Liver (tissue), 9 donors: Measurements from ENCODE around the gene TEX48. TPM values are rescaled to one million over a fixed set of nuclear protein-coding genes. Genes with fewer than 3 reads are reported as not detected.

ENCODE experiments used
- DNase-seq: peaks from one replicate; pipeline ENCODE4 v3.0.0-alpha.2; 2017; ENCODE audit warnings: low spot score
- H3K27ac ChIP-seq, 2 donors: one replicate each; pipeline ENCODE4 v1.7.0; 2013; ENCODE audit warnings: inconsistent platforms in 2 of 2, low read length in 2 of 2, control low read depth in 1 of 2, low read depth in 1 of 2, mild to moderate bottlenecking in 1 of 2
- H3K27me3 ChIP-seq, 4 donors: one replicate each; pipeline versions ENCODE4 v1.6.1 to v1.7.0; 2013; ENCODE audit warnings: low read length in 3 of 4, inconsistent platforms in 1 of 4, mild to moderate bottlenecking in 1 of 4, moderate library complexity in 1 of 4; ENCODE audit not compliant: control insufficient read depth in 4 of 4, insufficient read depth in 4 of 4
- H3K36me3 ChIP-seq, 4 donors: one replicate each; pipeline versions ENCODE4 v1.6.1 to v1.7.0; 2013; ENCODE audit warnings: low read length in 3 of 4, mild to moderate bottlenecking in 3 of 4, low read depth in 1 of 4, moderate library complexity in 1 of 4; ENCODE audit not compliant: control insufficient read depth in 4 of 4, insufficient read depth in 3 of 4
- H3K4me1 ChIP-seq, 4 donors: one replicate each; pipeline versions ENCODE4 v1.6.1 to v1.7.0; 2013; ENCODE audit warnings: low read length in 3 of 4, mild to moderate bottlenecking in 3 of 4, moderate library complexity in 1 of 4; ENCODE audit not compliant: control insufficient read depth in 4 of 4, insufficient read depth in 4 of 4
- H3K4me3 ChIP-seq, 3 donors: one replicate each; pipeline versions ENCODE4 v1.6.1 to v1.7.0; 2013; ENCODE audit warnings: low read length in 3 of 3, control low read depth in 1 of 3, low read depth in 1 of 3, mild to moderate bottlenecking in 1 of 3
- H3K9ac ChIP-seq, 2 donors: one replicate each; pipeline ENCODE4 v1.7.0; 2013; ENCODE audit warnings: low read length in 2 of 2, mild to moderate bottlenecking in 2 of 2, moderate library complexity in 2 of 2, control low read depth in 1 of 2, low read depth in 1 of 2
- H3K9me3 ChIP-seq, 4 donors: one replicate each; pipeline versions ENCODE4 v1.6.1 to v1.7.0; 2013; ENCODE audit warnings: low read length in 3 of 4; ENCODE audit not compliant: control insufficient read depth in 4 of 4
- ATF3 ChIP-seq: IDR thresholded peaks from 2 replicates; pipeline ENCODE4 v1.6.1; 2016; ENCODE audit warnings: antibody characterized with exemption
- CTCF ChIP-seq: fragments of 150-350 bp; IDR thresholded peaks from 2 replicates; pipeline ENCODE4 v1.5.1; 2017; ENCODE audit warnings: improper control_type of control experiment, low read depth, low read length; ENCODE audit not compliant: missing input control
- EGR1 ChIP-seq, 2 donors: IDR thresholded peaks; 2 replicates each; pipeline ENCODE4 v1.6.1; 2016 to 2018; ENCODE audit warnings: antibody characterized with exemption in 2 of 2, low read depth in 2 of 2
- FOXA1 ChIP-seq: IDR thresholded peaks from 2 replicates; pipeline ENCODE4 v1.6.1; 2016; ENCODE audit warnings: antibody characterized with exemption
- FOXA2 ChIP-seq: IDR thresholded peaks from 2 replicates; pipeline ENCODE4 v1.6.1; 2016; ENCODE audit warnings: antibody characterized with exemption
- GABPA ChIP-seq, 2 donors: IDR thresholded peaks in 1 of 2; conservative IDR thresholded peaks in 1 of 2; 2 replicates each; pipeline ENCODE4 v1.6.1; 2016; ENCODE audit warnings: antibody characterized with exemption in 2 of 2, mild to moderate bottlenecking in 1 of 2, moderate library complexity in 1 of 2
- HNF4A ChIP-seq, 2 donors: conservative IDR thresholded peaks; 2 replicates each; pipeline ENCODE4 v1.6.1; 2016; ENCODE audit warnings: antibody characterized with exemption in 2 of 2, mild to moderate bottlenecking in 2 of 2
- HNF4G ChIP-seq: IDR thresholded peaks from 2 replicates; pipeline ENCODE4 v1.6.1; 2016; ENCODE audit warnings: antibody characterized with exemption
- JUND ChIP-seq, 2 donors: IDR thresholded peaks; 2 replicates each; pipeline ENCODE4 v1.6.1; 2016; ENCODE audit warnings: antibody characterized with exemption in 2 of 2
- MAX ChIP-seq: IDR thresholded peaks from 2 replicates; pipeline ENCODE4 v1.6.1; 2016; ENCODE audit warnings: antibody characterized with exemption
- NR2F2 ChIP-seq: IDR thresholded peaks from 2 replicates; pipeline ENCODE4 v1.6.1; 2016; ENCODE audit warnings: antibody characterized with exemption
- RAD21 ChIP-seq, 2 donors: IDR thresholded peaks; 2 replicates each; pipeline ENCODE4 v1.6.1; 2016; ENCODE audit warnings: antibody characterized with exemption in 2 of 2, mild to moderate bottlenecking in 2 of 2
- RXRA ChIP-seq, 2 donors: IDR thresholded peaks; 2 replicates each; pipeline ENCODE4 v1.6.1; 2017 to 2018; ENCODE audit warnings: antibody characterized with exemption in 2 of 2, mild to moderate bottlenecking in 1 of 2
- SP1 ChIP-seq: IDR thresholded peaks from 2 replicates; pipeline ENCODE4 v1.6.1; 2018; ENCODE audit warnings: antibody characterized with exemption, mild to moderate bottlenecking
- TAF1 ChIP-seq: conservative IDR thresholded peaks from 2 replicates; pipeline ENCODE4 v1.6.1; 2016; ENCODE audit warnings: antibody characterized with exemption, mild to moderate bottlenecking
- YY1 ChIP-seq: IDR thresholded peaks from 2 replicates; pipeline ENCODE4 v1.6.1; 2016; ENCODE audit warnings: antibody characterized with exemption, mild to moderate bottlenecking
- WGBS: extraction: QIAGEN DNeasy Blood & Tissue Kit; methylation state at CpG from one replicate; pipeline ENCODE4 v1.1.7; 2013; 5-methylcytosine and 5-hydroxymethylcytosine counted together
- polyA plus RNA-seq, 2 donors: library from polyadenylated mRNA; stranded (reverse) in 1 of 2; unstranded in 1 of 2; fragments of 200-250 nt in 1 of 2; fragments of >200 nt in 1 of 2; fragmentation: Nextera tagmentation in 1 of 2; extraction: Ambion mirVana in 1 of 2; gene quantifications; one replicate each; pipeline versions ENCODE4 v1.2.1 to v1.2.3, GENCODE V29; 2013 to 2015
- total RNA-seq, 2 donors: library from RNA; depleted of rRNA; stranded (reverse); fragments of >200 nt; gene quantifications; one replicate each; pipeline ENCODE4 v1.2.3, GENCODE V29; 2014
- TF ChIP-seq, protein P1 (sequence below): IDR thresholded peaks from 2 replicates; pipeline ENCODE4 v1.6.1; 2016; ENCODE audit warnings: antibody characterized with exemption
- TF ChIP-seq, protein P2 (sequence below): IDR thresholded peaks from 2 replicates; pipeline ENCODE4 v1.6.1; 2016; ENCODE audit warnings: antibody characterized with exemption, mild to moderate bottlenecking
- donor health status: healthy.
- donor health status: healthy.
- donor health status: healthy.
- donor health status: healthy.
- donor health status: healthy.

The TEX48 gene
- total and polyA plus RNA-seq, 4 donors: not detected

- DNase-seq: no peak
- H3K9ac ChIP-seq: no peak overlapping the region
- no peak overlapping the region for H3K4me3 ChIP-seq
- peaks cover 0 to 2% (median 0%) of the 10 kb centered on the region in 4 donors for H3K27me3 ChIP-seq
- 80% methylated on average over 7 of the region's 7 CpGs for WGBS
- H3K9me3 ChIP-seq: no peaks in the 10 kb centered on the region
- no peak for TF ChIP-seq RXRA (IDR thresholded peaks at IDR 0.05)
- TF ChIP-seq, protein P1, sequence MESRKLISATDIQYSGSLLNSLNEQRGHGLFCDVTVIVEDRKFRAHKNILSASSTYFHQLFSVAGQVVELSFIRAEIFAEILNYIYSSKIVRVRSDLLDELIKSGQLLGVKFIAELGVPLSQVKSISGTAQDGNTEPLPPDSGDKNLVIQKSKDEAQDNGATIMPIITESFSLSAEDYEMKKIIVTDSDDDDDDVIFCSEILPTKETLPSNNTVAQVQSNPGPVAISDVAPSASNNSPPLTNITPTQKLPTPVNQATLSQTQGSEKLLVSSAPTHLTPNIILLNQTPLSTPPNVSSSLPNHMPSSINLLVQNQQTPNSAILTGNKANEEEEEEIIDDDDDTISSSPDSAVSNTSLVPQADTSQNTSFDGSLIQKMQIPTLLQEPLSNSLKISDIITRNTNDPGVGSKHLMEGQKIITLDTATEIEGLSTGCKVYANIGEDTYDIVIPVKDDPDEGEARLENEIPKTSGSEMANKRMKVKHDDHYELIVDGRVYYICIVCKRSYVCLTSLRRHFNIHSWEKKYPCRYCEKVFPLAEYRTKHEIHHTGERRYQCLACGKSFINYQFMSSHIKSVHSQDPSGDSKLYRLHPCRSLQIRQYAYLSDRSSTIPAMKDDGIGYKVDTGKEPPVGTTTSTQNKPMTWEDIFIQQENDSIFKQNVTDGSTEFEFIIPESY: no peak
- TF ChIP-seq HNF4G: no peak
- no peak for TF ChIP-seq MAX
- TF ChIP-seq EGR1 (IDR thresholded peaks at IDR 0.05; ENCODE audit: low read depth in 2 of 2): no peak
- TF ChIP-seq NR2F2: no peak
- TF ChIP-seq, protein P2, sequence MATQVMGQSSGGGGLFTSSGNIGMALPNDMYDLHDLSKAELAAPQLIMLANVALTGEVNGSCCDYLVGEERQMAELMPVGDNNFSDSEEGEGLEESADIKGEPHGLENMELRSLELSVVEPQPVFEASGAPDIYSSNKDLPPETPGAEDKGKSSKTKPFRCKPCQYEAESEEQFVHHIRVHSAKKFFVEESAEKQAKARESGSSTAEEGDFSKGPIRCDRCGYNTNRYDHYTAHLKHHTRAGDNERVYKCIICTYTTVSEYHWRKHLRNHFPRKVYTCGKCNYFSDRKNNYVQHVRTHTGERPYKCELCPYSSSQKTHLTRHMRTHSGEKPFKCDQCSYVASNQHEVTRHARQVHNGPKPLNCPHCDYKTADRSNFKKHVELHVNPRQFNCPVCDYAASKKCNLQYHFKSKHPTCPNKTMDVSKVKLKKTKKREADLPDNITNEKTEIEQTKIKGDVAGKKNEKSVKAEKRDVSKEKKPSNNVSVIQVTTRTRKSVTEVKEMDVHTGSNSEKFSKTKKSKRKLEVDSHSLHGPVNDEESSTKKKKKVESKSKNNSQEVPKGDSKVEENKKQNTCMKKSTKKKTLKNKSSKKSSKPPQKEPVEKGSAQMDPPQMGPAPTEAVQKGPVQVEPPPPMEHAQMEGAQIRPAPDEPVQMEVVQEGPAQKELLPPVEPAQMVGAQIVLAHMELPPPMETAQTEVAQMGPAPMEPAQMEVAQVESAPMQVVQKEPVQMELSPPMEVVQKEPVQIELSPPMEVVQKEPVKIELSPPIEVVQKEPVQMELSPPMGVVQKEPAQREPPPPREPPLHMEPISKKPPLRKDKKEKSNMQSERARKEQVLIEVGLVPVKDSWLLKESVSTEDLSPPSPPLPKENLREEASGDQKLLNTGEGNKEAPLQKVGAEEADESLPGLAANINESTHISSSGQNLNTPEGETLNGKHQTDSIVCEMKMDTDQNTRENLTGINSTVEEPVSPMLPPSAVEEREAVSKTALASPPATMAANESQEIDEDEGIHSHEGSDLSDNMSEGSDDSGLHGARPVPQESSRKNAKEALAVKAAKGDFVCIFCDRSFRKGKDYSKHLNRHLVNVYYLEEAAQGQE: no peak
- no peak for TF ChIP-seq TAF1
- no peak for TF ChIP-seq ATF3
- no peak for TF ChIP-seq GABPA (IDR thresholded peaks at IDR 0.05 in 1 of 2, conservative IDR thresholded peaks at IDR 0.05 in 1 of 2)
- no peak for TF ChIP-seq FOXA1
- no peak for TF ChIP-seq FOXA2
- no peak for TF ChIP-seq JUND (IDR thresholded peaks at IDR 0.05)
- TF ChIP-seq SP1: no peak
- TF ChIP-seq RAD21 (IDR thresholded peaks at IDR 0.05): no peak
- no peak for TF ChIP-seq YY1
- TF ChIP-seq HNF4A (conservative IDR thresholded peaks at IDR 0.05): no peak
- no peak overlapping the region for H3K27ac ChIP-seq
- H3K4me1 ChIP-seq: peaks cover 0 to 11% (median 7%) of the 10 kb centered on the region in 4 donors
- H3K36me3 ChIP-seq: no peaks in the 10 kb centered on the region
These were observed 41.1 kb upstream of the TEX48 start for GRCh38 chr9:114722937-114723620.

DNA sequence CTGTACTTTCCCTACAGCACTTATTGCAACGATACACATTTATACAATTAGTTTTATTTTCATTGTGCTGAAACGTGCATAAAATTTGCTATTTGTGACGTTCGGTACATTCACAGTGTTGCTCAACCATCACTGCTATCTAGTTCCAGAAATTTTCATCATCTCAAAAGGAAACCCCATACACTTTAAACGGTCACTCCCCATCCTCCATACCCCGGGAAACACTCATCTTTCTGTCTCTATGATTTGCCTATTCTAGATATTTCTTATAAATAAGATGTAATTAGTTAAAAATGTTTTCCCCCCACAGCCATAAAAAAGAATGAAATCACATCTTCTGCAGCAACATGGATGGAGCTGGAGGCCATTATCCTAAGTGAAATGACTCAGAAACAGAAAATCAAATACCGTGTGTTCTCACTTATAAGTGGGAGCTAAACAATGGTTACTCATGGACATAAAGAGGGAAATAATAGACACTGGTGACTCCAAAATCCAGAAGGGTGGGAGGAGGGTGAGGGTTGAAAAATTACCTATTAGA lies 40.2 kb upstream of the TEX48 start:
- H3K27ac ChIP-seq: no peak overlapping the region
- H3K4me1 ChIP-seq: peaks cover 0 to 11% (median 7%) of the 10 kb centered on the region in 4 donors
- H3K9ac ChIP-seq: no peak overlapping the region
- no peak for DNase-seq
- TF ChIP-seq YY1: no peak
- TF ChIP-seq NR2F2: no peak
- TF ChIP-seq JUND (IDR thresholded peaks at IDR 0.05): no peak
- no peak for TF ChIP-seq TAF1
- no peak for TF ChIP-seq MAX
- no peak for TF ChIP-seq RXRA (IDR thresholded peaks at IDR 0.05)
- TF ChIP-seq EGR1 (IDR thresholded peaks at IDR 0.05; ENCODE audit: low read depth in 2 of 2): no peak
- no peak for TF ChIP-seq RAD21 (IDR thresholded peaks at IDR 0.05)
- no peak for TF ChIP-seq CTCF
- no peak for TF ChIP-seq FOXA1
- TF ChIP-seq ATF3: no peak
- H3K36me3 ChIP-seq: no peaks in the 10 kb centered on the region
- H3K27me3 ChIP-seq: peaks cover 0 to 2% (median 0%) of the 10 kb centered on the region in 4 donors
- no peak overlapping the region for H3K4me3 ChIP-seq
- H3K9me3 ChIP-seq: no peaks in the 10 kb centered on the region
- 53% methylated on average over 7 of the region's 7 CpGs for WGBS
